Lower leg skin (tissue), 3 donors: ENCODE results near the gene STARD10.

Source experiments
- POLR2A ChIP-seq, 2 donors: fragments of 450-650 bp; IDR thresholded peaks; one replicate each; pipeline ENCODE4 v1.6.1; 2016 to 2017; ENCODE audit warnings: antibody characterized with exemption in 2 of 2, mild to moderate bottlenecking in 1 of 2, moderate library complexity in 1 of 2
- TF ChIP-seq, protein P1 (sequence below), 3 donors: fragments of 450-650 bp; IDR thresholded peaks; one replicate each; pipeline ENCODE4 v1.5.1; 2016; ENCODE audit warnings: antibody characterized with exemption in 3 of 3, mild to moderate bottlenecking in 3 of 3, moderate library complexity in 2 of 3

DNA sequence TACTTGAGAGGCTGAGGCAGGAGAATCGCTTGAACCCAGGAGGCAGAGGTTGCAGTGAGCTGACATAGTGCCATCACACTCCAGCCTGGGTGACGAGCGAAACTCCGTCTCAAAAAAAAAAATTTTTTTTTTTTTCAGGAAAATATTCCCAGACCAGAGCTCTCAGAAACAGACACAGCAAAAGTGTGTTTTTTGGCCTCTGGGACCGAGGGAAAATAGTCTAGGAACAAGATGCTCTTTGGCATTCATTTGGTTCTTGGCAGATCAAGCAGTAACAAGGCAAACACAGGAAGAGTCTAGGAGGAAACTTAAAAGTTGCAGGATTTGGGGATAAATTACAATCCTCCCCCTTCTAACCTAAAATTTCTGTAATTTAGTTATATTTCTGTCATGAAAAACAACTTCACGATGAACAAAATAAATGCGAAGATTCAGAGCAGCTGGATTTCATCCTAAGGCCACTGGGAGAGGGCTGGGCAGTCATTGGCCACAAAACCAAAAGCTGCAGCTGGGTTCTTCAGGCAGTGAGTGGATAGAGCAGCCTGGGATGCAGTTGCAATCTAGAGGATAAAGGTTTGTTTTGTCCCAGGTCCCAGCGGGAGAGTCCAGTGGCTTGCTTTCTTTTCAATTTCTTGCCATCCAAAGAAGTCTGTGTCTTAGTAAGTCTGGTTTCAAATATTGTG is 40.1 kb upstream of the STARD10 start:
- no peak for TF ChIP-seq POLR2A (IDR thresholded peaks at IDR 0.05)
- TF ChIP-seq, protein P1, sequence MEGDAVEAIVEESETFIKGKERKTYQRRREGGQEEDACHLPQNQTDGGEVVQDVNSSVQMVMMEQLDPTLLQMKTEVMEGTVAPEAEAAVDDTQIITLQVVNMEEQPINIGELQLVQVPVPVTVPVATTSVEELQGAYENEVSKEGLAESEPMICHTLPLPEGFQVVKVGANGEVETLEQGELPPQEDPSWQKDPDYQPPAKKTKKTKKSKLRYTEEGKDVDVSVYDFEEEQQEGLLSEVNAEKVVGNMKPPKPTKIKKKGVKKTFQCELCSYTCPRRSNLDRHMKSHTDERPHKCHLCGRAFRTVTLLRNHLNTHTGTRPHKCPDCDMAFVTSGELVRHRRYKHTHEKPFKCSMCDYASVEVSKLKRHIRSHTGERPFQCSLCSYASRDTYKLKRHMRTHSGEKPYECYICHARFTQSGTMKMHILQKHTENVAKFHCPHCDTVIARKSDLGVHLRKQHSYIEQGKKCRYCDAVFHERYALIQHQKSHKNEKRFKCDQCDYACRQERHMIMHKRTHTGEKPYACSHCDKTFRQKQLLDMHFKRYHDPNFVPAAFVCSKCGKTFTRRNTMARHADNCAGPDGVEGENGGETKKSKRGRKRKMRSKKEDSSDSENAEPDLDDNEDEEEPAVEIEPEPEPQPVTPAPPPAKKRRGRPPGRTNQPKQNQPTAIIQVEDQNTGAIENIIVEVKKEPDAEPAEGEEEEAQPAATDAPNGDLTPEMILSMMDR (IDR thresholded peaks at IDR 0.05): no peak
